Measurements from ENCODE around the gene HMGB2.

GRCh38 chr4:173294444-173294843, 39.7 kb downstream of the HMGB2 start:
- TF ChIP-seq POLR2A (IDR thresholded peaks at IDR 0.05; ENCODE audit: low read depth, low read length) (no peak), POLR2AphosphoS5 (IDR thresholded peaks at IDR 0.05; ENCODE audit: low read depth, low read length) (no peak), SPI1 (IDR thresholded peaks at IDR 0.05; ENCODE audit: low read depth, low read length) (no peak), POU2F2 (IDR thresholded peaks at IDR 0.05; ENCODE audit: low read depth, low read length) (no peak)

Data from GM12891 (cell line).